Suppressor macrophage (primary cell): ENCODE results near the gene ZSCAN29.

ENCODE experiments used
- DNase-seq, 4 experiments: peaks; one replicate each; pipeline ENCODE4 v3.0.0-alpha.2; 2020 to 2022

The ZSCAN29 gene

GRCh38 chr15:43347114-43347513, 23.7 kb downstream of the ZSCAN29 start:
- DNase-seq = no peak

GRCh38 chr15:43346305-43346704, 24.5 kb downstream of the ZSCAN29 start:
- no peak for DNase-seq

GRCh38 chr15:43330780-43331087, 40.1 kb downstream of the ZSCAN29 start:
- no peak for DNase-seq

DNA sequence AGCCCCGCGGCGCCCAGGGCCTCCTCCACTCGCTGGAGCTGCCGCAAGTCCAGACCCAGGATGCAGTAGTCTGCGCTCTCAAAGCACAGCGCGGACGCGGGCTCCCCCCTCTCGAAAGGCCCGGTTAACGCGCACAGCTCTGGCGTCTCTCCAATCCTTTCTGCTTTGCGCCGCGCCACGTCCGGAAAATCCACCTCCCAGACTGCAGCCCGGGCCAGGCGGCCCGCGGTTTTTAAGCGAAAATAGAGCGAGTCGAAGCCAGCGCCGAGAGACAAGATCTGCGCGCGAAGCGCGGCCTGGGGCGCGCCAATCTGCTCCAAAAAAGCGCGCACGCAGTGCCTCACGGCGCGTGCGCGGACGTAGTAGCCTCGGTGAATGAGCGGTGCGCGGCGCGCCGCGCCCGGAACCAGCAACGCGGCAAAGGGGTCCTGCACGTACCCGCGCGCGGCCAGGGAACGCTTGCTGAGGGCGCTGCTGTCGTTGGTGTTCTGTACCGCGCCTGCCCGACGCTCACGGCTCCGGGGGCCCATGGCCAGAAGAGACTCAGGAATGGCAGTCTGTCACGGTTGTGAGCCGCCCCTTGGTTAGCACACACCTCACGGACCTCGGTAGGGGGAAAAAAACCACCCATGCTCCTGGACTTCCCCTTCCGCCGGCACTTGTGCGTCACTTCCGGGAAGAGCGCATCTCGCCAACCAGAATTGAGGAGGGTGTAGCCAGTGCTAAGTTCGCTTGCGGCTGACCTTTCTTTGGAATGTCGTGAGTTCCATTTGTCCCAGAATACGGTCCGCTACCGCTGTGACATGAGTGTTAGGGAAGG, 40.7 kb downstream of the ZSCAN29 start, which contains the start of gene LCMT2:
Gene LCMT2 (minus strand): TSS at position 614 of the 820 bp plus-strand sequence. CDS start 84 bp downstream, at position 530.
- DNase-seq = peak; percentile 92 to 95 (median 94)

DNA sequence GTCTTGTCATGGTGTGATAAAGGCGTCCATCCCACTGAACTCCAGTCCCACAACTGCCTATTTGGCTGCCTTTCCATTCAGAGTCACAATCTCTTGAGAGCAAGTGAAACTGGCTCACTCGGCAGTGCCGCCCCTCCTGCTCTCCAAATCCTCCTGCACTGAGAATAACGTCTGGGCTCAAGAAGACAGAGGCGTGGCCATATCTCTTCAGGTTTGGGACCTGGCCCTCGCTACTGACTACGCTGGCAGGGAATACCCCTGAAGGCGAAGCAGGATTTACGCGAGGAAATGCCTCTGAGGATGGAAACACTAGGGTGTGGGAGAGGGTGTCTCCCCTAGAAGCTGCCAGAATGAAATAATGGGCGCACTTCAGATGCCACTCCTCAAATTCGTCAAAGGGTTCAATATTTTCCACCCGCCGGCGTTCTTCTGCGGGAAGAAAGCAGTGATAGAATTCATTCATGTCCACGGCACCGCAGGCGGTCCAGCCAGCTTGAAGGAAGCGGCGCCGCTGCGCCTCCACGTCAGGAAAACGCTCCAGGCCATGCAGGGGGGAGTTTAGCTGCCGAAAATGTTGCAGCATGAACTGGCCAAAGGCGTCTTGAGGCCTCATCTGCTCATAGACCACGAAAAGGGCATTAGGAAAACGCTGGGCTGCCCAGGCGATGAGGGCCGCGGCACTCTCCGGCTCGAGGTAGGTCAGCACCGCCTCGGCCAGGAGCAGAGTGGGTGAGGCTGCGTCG, 41.5 kb downstream of the ZSCAN29 start:
- no peak for DNase-seq

DNA sequence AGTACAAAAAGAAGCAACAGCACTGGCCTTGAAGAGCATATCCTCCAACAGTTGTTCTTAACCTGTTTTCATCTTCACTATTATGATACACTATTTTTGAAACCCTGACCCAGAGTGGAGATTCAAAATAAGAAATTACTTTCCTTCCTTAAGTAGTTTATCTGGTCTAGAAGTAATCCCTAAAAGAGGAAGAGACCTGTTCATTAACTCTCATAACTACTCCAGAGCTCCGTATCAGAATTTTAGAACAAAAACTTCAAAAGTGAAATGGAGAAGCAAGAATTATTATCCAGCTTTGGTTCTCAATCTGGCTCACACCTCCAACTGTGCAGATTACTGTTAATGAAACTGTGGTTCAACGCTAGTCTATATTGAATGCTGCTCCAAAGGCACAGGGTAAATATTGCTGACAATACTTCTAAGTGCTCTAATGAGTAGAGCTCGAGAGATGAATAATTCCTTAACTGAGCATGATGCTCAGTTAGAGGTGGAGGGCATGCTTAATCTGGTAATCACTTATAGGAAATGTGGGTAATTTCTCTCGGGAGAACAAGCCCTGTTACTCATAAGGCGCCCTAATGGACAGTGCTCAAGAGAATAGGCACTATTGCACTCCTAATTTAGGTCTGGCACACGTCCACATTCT, 45.7 kb downstream of the ZSCAN29 start:
- no peak for DNase-seq

- no peak for DNase-seq
Observed at GRCh38 chr15:43318990-43319771, 51.7 kb downstream of the ZSCAN29 start.

DNA sequence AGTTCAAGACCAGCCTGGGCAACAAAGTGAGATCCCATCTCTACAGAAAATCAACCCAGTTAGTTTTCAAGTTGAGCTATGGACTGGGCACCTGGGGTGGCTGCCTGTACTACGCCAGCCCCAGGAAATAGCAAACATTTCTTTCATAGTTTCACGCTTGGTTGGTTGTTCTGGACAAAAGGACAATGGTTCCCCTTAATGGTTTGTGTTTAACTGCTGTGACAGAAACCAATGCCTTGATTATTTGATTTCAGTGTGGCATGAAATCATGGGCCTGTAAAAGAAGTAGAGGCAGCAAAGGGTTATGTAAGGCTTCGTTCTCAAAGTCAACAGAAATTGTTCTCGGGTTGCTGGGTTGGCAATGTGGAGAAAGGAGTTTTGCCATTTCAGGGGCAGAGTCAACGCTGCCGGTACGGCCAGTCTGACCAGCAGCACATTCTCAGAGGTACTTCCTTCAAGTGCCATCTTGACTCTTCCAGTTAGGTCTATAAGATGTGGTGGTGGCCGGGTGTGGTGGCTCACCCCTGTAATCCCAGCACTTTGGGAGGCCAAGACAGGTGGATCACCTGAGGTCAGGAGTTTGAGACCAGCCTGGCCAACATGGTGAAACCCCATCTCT, 53.2 kb downstream of the ZSCAN29 start:
- no peak for DNase-seq

- no peak for DNase-seq
Observed at GRCh38 chr15:43316971-43317346, 53.9 kb downstream of the ZSCAN29 start.

DNA sequence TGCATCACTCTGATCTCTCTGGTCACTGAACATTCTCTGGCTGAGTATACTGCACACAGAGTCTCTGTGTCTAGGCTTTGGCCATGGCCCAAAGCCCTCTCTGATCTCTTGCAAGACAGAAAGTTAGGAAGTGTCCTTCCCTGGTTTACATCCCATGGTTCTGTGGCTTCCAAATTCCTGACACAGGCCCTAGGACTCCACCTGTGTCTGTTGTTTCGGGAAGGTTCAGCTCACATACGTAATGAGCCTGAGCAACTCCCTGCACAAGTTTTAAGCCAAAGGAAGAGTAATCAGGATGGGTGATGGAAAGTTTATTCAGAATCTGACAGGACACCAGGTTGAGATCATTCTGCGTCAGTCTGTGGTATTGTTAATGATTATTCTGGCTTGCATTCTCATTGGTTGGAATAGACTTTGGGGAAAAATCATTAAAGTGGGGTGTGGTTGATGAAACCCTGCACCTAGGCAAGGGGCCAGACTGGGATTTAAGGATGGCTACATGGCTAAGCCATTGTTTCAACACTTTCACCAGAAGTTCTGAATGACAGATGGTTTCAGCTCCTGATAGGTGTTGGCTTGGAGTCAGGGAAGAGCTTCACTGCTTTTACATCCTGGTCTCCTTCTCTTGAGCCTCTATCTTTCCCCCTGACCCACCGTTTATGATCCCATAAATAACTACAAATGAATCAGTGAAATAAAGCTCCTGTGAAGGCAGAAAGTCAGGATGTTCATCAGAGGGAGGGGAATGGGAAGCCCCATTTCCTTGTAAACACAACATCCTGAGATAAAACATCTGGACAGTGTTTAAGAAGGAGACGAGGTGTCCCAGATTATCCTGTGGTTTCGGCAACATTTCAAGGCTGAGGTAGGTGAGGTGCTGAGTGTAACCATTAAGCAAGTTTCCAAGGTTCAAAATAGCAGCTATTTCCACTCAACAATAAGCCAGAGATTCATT, 54.5 kb downstream of the ZSCAN29 start:
- no peak for DNase-seq

- no peak for DNase-seq
Observed at GRCh38 chr15:43314171-43314570, 56.7 kb downstream of the ZSCAN29 start.

DNA sequence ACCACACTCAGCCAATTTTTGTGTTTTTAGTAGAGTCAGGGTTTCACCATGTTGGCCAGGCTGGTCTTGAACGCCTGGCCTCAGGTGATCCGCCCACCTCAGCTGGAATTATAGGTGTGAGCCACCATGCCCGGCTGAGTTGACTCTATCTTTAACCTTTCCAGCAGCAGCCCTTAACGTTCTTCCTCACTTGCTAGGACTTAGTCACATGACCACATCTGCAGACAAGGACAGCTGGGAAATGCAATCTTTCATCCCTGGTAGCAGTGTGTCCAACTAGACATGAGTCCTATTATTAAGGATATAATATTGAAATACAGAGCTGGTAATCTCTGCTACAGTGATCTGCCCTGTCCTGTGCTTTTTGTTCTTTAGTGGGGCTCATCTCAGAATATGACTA, 58.5 kb downstream of the ZSCAN29 start:
- DNase-seq = no peak
